ENCODE measurements around the gene AEBP1.

- TF ChIP-seq POLR2A (IDR thresholded peaks at IDR 0.05) (no peak), EP300 (IDR thresholded peaks at IDR 0.05) (no peak)
Measured at GRCh38 chr7:44154703-44155102, 50.6 kb downstream of the AEBP1 start.
